Measurements from ENCODE around the gene SPINDOC.
A peak's percentile ranks its signal among the peaks of the same experiment; 100 is the strongest.

The SPINDOC gene

DNA sequence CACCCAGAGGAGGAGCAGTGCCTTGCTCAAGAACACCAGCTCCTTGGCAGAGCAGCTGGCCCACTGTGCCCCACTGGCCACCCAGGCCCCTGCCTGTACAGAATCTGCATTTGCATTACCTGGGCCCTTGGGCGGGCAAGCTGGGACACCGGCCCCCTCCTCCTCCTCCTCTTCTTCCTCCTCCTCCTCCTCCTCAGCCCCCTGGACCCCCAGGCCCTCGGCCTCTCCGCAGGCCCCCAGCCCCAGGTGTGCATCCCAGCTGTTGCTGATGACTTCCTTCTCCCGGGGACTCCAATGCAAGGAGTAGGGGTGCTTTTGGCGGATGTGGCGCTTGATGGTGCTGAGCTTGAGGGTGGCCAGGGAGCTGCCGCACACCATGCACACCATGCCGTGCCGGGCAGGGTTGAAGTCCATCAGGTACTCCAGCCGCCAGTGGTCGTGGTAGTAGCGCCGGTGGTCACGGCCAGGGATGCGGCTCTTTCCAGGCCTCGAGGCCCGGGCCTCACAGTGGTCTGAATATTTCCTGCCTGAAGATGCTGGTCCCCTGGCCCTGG, 47.5 kb upstream of the SPINDOC start:
- Histone ChIP-seq H3K9me3 (no peaks in the 10 kb centered on the region), H3K4me1 (ENCODE audit: control insufficient read depth in 1 of 2, insufficient read depth in 1 of 2, low read depth in 1 of 2, low read length in 1 of 2) (peaks cover 15 to 23% of the 10 kb centered on the region in 2 experiments), H3K27me3 (peaks cover 46% of the 10 kb centered on the region), H3K27ac (no peak overlapping the region), H3K4me3 (ENCODE audit: low read depth in 1 of 2, low read length in 1 of 2) (no peak overlapping the region), H3K36me3 (peaks cover 6% of the 10 kb centered on the region)
- TF ChIP-seq, protein P1, sequence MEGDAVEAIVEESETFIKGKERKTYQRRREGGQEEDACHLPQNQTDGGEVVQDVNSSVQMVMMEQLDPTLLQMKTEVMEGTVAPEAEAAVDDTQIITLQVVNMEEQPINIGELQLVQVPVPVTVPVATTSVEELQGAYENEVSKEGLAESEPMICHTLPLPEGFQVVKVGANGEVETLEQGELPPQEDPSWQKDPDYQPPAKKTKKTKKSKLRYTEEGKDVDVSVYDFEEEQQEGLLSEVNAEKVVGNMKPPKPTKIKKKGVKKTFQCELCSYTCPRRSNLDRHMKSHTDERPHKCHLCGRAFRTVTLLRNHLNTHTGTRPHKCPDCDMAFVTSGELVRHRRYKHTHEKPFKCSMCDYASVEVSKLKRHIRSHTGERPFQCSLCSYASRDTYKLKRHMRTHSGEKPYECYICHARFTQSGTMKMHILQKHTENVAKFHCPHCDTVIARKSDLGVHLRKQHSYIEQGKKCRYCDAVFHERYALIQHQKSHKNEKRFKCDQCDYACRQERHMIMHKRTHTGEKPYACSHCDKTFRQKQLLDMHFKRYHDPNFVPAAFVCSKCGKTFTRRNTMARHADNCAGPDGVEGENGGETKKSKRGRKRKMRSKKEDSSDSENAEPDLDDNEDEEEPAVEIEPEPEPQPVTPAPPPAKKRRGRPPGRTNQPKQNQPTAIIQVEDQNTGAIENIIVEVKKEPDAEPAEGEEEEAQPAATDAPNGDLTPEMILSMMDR (IDR thresholded peaks at IDR 0.05), result no peak

DNA sequence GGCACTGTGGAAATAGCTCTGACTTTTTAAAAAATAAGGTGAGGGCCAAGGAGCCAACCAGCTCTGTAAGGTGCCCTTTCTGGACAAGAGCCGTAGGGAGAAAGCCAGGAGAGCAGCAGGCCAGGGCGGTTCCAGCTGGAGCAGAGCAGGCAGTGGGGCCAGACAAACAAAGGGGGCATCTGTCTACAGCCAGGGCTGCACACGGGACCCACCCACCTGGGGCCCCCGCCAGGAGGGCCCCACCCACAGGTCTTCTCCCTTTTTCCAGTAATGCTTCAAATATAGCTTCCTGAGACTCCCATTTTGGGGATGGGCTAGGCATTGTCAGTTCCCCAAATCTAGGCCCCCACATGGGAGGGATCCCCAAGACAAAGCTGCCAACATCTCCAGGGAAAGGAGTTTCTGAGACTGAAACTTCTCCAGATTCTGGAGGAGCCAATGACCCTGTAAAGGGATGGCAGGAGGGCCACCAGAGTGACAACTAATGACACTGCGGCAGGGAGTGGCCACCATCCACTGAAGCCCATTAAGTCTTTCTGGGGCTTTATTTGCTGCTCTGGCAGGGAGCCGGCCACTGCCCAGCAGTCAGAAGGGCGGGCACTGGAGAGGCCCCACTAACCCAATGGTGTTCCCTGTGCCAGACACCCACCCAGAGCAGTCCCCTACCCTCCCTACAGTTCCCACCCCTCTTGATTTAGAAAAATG, 46.6 kb upstream of the SPINDOC start:
- Histone ChIP-seq H3K4me1 (ENCODE audit: control insufficient read depth in 1 of 2, insufficient read depth in 1 of 2, low read depth in 1 of 2, low read length in 1 of 2) (peaks cover 15 to 23% of the 10 kb centered on the region in 2 experiments), H3K9me3 (no peaks in the 10 kb centered on the region), H3K36me3 (no peaks in the 10 kb centered on the region), H3K27me3 (peaks cover 55% of the 10 kb centered on the region), H3K4me3 (ENCODE audit: low read depth in 1 of 2, low read length in 1 of 2) (no peak overlapping the region), H3K27ac (no peak overlapping the region)
- TF ChIP-seq, protein P1 (IDR thresholded peaks at IDR 0.05), result no peak

DNA sequence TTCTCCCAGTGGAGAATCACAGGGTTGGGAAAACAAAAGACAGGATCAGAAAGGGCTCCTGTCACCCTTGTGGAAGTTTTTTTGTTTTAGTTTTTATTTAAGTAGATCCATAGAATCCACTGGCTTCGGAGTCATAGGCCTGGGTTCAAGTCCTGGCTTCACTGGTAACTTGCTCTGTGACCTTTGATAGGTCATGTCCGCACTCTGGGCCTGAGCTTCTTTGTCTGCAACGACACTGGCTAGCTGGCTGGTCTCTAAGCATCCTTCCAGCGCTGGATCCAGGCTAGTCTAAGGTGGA, 46.0 kb upstream of the SPINDOC start:
- TF ChIP-seq, protein P1 (IDR thresholded peaks at IDR 0.05), result no peak
- Histone ChIP-seq H3K9me3 (no peaks in the 10 kb centered on the region), H3K27me3 (peaks cover 60% of the 10 kb centered on the region), H3K36me3 (no peaks in the 10 kb centered on the region), H3K4me3 (ENCODE audit: low read depth in 1 of 2, low read length in 1 of 2) (peak overlapping the region; percentile 77), H3K27ac (no peak overlapping the region), H3K4me1 (ENCODE audit: control insufficient read depth in 1 of 2, insufficient read depth in 1 of 2, low read depth in 1 of 2, low read length in 1 of 2) (peaks cover 15 to 23% of the 10 kb centered on the region in 2 experiments)

DNA sequence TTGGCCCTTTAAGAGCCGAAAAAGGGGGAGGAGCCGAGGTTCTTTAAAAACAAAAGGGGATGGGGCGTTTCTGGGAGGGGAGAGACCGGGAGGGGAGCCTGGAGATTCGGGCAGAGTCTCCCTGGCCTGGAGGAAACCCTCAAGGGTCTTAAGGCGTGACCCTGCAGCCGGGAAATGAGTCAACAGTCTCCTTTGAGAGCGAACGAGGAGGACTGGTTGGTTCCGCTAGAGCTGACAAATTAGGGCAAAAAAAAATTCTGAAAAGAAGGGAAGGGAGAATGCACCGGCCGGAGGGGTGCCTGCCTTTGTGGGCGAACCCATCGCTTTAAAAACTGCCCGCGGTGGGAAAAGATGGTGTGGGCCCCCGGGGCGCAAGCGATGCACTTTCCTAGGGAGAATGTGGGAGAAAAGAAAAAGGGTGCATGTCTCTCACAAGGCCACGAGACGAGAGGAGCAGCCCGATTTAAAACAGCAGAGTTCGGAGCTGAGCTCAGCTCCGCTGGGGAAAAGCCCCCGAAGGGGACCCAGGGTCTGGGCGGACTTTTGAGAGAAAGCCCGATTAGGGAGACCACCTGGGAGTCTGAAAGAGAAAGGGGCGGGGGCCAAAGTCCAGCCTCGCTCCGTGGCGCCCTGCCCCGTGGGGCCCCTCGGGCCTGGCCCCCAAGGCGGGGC, 45.6 kb upstream of the SPINDOC start:
- TF ChIP-seq, protein P1 (IDR thresholded peaks at IDR 0.05), result no peak
- Histone ChIP-seq H3K36me3 (no peaks in the 10 kb centered on the region), H3K27ac (no peak overlapping the region), H3K9me3 (no peaks in the 10 kb centered on the region), H3K27me3 (peaks cover 65% of the 10 kb centered on the region), H3K4me3 (ENCODE audit: low read depth in 1 of 2, low read length in 1 of 2) (peak overlapping the region; percentile 77), H3K4me1 (ENCODE audit: control insufficient read depth in 1 of 2, insufficient read depth in 1 of 2, low read depth in 1 of 2, low read length in 1 of 2) (peaks cover 15 to 23% of the 10 kb centered on the region in 2 experiments)

DNA sequence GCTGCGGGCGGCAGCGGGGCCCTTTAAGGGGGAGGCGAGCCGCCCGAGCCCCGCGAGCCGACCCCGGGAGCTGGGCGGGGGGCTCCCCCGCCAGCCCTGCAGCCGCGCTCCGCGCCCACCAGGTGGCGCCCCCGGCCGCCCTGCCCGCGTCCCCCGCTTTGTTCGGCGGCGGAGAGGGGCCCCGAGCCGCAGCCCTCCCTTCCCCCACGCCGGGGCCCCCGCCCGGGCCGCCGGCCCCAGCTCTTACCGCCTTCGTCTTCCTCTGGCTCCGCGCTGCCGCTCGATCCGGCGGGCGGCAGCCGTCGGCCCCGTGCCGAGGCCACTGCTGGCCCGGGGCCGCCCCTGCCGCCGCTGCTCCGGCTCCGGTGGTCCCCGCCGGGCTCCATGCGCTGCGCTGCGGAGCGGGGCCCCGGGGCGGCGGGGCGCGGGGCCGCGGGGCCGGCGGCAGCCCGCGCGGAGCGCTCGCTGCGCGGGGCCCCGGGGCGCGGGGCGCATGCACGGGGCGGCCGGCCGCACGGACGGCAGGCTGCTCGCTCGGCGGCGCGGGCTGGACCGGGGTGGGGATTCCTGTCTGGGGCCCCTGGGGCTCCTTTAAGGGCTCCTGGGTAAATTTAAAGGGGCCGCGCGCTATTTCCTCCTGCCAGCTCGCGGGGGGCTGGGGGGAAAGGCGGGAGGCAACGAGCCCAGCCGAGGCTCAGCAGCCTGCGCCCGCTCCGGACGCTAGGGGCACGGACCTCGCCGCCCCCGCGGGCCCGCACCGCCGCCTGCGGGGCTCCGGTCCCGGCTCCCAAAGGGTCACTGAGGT, 44.8 kb upstream of the SPINDOC start, which contains the start of gene ZFTA:
Gene ZFTA, minus strand, starts transcription at position 539 of the 805 bp plus-strand sequence. Its CDS starts 153 bp downstream, at position 386.
- H3K4me1 ChIP-seq (ENCODE audit: control insufficient read depth in 1 of 2, insufficient read depth in 1 of 2, low read depth in 1 of 2, low read length in 1 of 2), result peaks cover 15 to 23% of the 10 kb centered on the region in 2 experiments
- no peaks in the 10 kb centered on the region for H3K36me3 ChIP-seq
- TF ChIP-seq, protein P1 (IDR thresholded peaks at IDR 0.05), result peak; percentile 80
- peaks cover 72% of the 10 kb centered on the region for H3K27me3 ChIP-seq
- peak within 1 kb of the TSS; percentile 77 for H3K4me3 ChIP-seq (ENCODE audit: low read depth in 1 of 2, low read length in 1 of 2)
- H3K27ac ChIP-seq, result no peak within 1 kb of the TSS
- H3K9me3 ChIP-seq, result no peaks in the 10 kb centered on the region
